Measurements from ENCODE around the gene RRAGC. TPM values are rescaled to one million over a fixed set of nuclear protein-coding genes. Genes with fewer than 3 reads are reported as not detected.
A peak's percentile ranks its signal among the peaks of the same experiment; 100 is the strongest.

The RRAGC gene
- total and polyA plus RNA-seq, 2 donors (not counting 3 experiments of a cell fraction or from before 2014, with no cell fraction given): 24.1 to 40.1 TPM

DNA sequence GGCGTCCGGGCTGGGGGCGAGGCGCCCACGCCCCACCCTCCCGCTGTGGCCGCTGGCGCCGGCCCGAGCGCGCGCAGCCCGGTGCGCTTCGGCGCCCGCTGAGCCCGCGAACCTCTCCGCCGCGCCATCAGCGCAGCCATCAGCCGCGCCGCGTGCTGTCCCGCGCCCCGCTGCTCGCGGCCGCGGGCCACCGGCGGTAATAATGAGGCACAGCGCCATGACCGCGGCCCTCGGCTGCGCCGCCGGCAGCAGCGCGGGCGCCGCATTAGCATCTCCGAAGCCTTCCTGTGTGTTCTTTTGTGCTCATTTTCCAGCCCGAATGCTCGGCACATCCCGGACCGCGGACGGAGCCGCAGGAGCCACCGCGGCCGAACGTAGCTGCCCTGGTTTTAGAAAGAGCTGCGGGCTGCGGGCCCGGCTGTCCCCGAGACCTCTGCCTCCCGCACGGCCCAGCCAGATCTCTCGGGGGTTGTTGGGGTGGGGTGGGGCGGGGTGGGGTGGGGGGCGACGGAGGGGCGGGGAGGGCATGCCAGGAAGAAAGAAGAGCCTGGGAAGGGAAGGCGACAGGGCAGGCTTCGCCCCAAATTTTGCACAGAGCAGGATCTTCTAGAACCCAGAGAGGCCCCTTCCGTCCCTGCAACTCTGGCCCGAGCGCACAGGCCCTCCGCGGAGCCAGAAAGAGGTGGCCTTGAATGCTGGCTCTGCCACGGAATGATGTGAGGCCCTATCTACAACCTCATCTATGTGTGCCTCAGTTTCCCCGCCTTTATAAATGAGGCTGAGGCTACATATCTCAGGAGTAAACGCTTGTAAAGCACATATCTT is 55.3 kb downstream of the RRAGC start:
- no peak for FAIRE-seq
- no TSS peak for BruUV-seq (replicated peaks)

DNA sequence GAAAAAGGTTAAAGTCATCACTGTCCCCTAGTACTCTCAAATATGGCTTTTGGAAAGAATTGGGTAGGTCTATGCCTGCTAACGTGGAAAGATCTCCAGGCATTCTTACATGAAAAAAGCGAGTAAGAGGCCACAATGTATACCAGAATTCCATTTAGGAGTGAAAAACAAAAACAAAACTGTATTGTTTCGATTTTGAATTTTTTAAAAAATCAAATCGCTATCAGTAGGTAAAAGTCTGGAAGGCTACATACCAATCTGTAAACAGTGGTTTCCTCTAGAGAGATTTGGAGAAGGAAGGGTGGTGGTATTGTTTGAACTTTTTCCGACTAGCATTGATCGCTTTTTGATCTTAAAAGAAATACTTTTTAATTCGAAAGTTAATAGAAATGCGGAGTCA is 55.9 kb downstream of the RRAGC start:
- H3K79me2 ChIP-seq (ENCODE audit: control insufficient read depth, insufficient read depth, low read length): no peaks in the 10 kb centered on the region
- H3K27ac ChIP-seq (ENCODE audit: insufficient read depth, low read depth, low read length): no peak overlapping the region
- peaks cover 18 to 30% of the 10 kb centered on the region in 2 experiments for H3K27me3 ChIP-seq (ENCODE audit: control insufficient read depth in 2 of 2, insufficient read depth in 2 of 2, low read length in 2 of 2)
- H3K4me1 ChIP-seq (ENCODE audit: control insufficient read depth, extremely low read depth, insufficient read depth, low read length): no peaks in the 10 kb centered on the region
- peak overlapping the region in 2 of 3 experiments; percentile 41 to 50 for H3K4me3 ChIP-seq (replicated peaks in 1 of 3; ENCODE audit: insufficient read depth in 1 of 3, low read depth in 1 of 3, low read length in 3 of 3)
- no peaks in the 10 kb centered on the region for H3K36me3 ChIP-seq (ENCODE audit: control insufficient read depth in 2 of 2, extremely low read depth in 1 of 2, insufficient read depth in 2 of 2, low read length in 2 of 2)
- POLR2A ChIA-PET: no interaction called here
- no peaks in the 10 kb centered on the region for H3K9me1 ChIP-seq (replicated peaks; ENCODE audit: control insufficient read depth, extremely low read depth, insufficient read depth, low read length)
- BruUV-seq (replicated peaks): no TSS peak
- DNase-seq (ENCODE audit: low read depth, low spot score) (peak; percentile 9), FAIRE-seq (no peak)
- CTCF ChIA-PET: no interaction called here
- TF ChIP-seq, protein P1, sequence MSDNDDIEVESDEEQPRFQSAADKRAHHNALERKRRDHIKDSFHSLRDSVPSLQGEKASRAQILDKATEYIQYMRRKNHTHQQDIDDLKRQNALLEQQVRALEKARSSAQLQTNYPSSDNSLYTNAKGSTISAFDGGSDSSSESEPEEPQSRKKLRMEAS (IDR thresholded peaks at IDR 0.05; ENCODE audit: insufficient read depth, insufficient read length): no peak
- dilution Hi-C loops (cut with MboI; ENCODE audit: extremely low pct_ligation_motif_present, low sequenced_read_pairs) (no loop called here), intact Hi-C loops (cut with micrococcal nuclease) (no loop called here)
- peak overlapping the region; percentile 70 for H3K4me2 ChIP-seq (ENCODE audit: insufficient read depth, low read length)
- no peak overlapping the region for H3K9ac ChIP-seq (replicated peaks; ENCODE audit: extremely low read depth, insufficient read depth, low read length)
- no peaks in the 10 kb centered on the region for H3K9me3 ChIP-seq (replicated peaks; ENCODE audit: control insufficient read depth, insufficient read depth, low read length)
- H2AFZ ChIP-seq (ENCODE audit: low read depth, low read length): peak overlapping the region; percentile 70
- H4K20me1 ChIP-seq (replicated peaks; ENCODE audit: control insufficient read depth, extremely low read depth, insufficient read depth, low read length): no peaks in the 10 kb centered on the region

More for the DNA sequence above, 55.3 kb downstream of the RRAGC start:
- Histone ChIP-seq H3K9me3 (replicated peaks; ENCODE audit: control insufficient read depth, insufficient read depth, low read length) (no peaks in the 10 kb centered on the region), H3K9me1 (replicated peaks; ENCODE audit: control insufficient read depth, extremely low read depth, insufficient read depth, low read length) (no peaks in the 10 kb centered on the region), H3K4me2 (ENCODE audit: insufficient read depth, low read length) (peak overlapping the region; percentile 70), H2AFZ (ENCODE audit: low read depth, low read length) (peak overlapping the region; percentile 70), H3K27me3 (ENCODE audit: control insufficient read depth in 2 of 2, insufficient read depth in 2 of 2, low read length in 2 of 2) (peaks cover 18 to 30% of the 10 kb centered on the region in 2 experiments), H3K4me1 (ENCODE audit: control insufficient read depth, extremely low read depth, insufficient read depth, low read length) (no peaks in the 10 kb centered on the region), H3K79me2 (ENCODE audit: control insufficient read depth, insufficient read depth, low read length) (no peaks in the 10 kb centered on the region), H3K27ac (ENCODE audit: insufficient read depth, low read depth, low read length) (no peak overlapping the region), H3K4me3 (replicated peaks in 1 of 3; ENCODE audit: insufficient read depth in 1 of 3, low read depth in 1 of 3, low read length in 3 of 3) (peak overlapping the region in 2 of 3 experiments; percentile 41 to 50), H4K20me1 (replicated peaks; ENCODE audit: control insufficient read depth, extremely low read depth, insufficient read depth, low read length) (no peaks in the 10 kb centered on the region), H3K9ac (replicated peaks; ENCODE audit: extremely low read depth, insufficient read depth, low read length) (no peak overlapping the region), H3K36me3 (ENCODE audit: control insufficient read depth in 2 of 2, extremely low read depth in 1 of 2, insufficient read depth in 2 of 2, low read length in 2 of 2) (no peaks in the 10 kb centered on the region)
- TF ChIP-seq EZH2 (IDR thresholded peaks at IDR 0.05; ENCODE audit: borderline replicate concordance, low read depth, low read length, severe bottlenecking) (peak; percentile 82), MYC (IDR thresholded peaks at IDR 0.05; ENCODE audit: low read depth, low read length) (no peak)
- intact Hi-C loops (cut with micrococcal nuclease): no loop called here
- dilution Hi-C loops (cut with MboI; ENCODE audit: extremely low pct_ligation_motif_present, low sequenced_read_pairs): no loop called here
- CTCF ChIA-PET: no interaction called here
- DNase-seq (ENCODE audit: low read depth, low spot score): no peak
- POLR2A ChIA-PET: no interaction called here

All from endothelial cell of umbilical vein (primary cell).